Fibroblast of mammary gland (primary cell): Measurements from ENCODE around the gene LRBA.
"Not testable (repeated sequence)": the region's sequence is repeated elsewhere in the genome, so short reads cannot be mapped to it uniquely, and the experiment has no call there.

ENCODE experiments used
- DNase-seq: peaks from one replicate; pipeline ENCODE4 v3.0.0-alpha.2; 2010; ENCODE audit warnings: low read depth
- H3K4me3 ChIP-seq: 2 replicates; pipeline ENCODE4 v1.5.1; 2011; ENCODE audit warnings: low read depth, mild to moderate bottlenecking, low read length, moderate library complexity; ENCODE audit not compliant: control insufficient read depth
- CTCF ChIP-seq: conservative IDR thresholded peaks from 2 replicates; pipeline ENCODE4 v1.5.1; 2011; ENCODE audit warnings: low read depth, low read length, inconsistent platforms; ENCODE audit not compliant: control insufficient read depth, insufficient read depth

The LRBA gene

GRCh38 chr4:150964754-150965153 lies 50.3 kb downstream of the LRBA start:
- H3K4me3 ChIP-seq = no peak overlapping the region
- TF ChIP-seq CTCF = no peak
- DNase-seq = no peak

DNA sequence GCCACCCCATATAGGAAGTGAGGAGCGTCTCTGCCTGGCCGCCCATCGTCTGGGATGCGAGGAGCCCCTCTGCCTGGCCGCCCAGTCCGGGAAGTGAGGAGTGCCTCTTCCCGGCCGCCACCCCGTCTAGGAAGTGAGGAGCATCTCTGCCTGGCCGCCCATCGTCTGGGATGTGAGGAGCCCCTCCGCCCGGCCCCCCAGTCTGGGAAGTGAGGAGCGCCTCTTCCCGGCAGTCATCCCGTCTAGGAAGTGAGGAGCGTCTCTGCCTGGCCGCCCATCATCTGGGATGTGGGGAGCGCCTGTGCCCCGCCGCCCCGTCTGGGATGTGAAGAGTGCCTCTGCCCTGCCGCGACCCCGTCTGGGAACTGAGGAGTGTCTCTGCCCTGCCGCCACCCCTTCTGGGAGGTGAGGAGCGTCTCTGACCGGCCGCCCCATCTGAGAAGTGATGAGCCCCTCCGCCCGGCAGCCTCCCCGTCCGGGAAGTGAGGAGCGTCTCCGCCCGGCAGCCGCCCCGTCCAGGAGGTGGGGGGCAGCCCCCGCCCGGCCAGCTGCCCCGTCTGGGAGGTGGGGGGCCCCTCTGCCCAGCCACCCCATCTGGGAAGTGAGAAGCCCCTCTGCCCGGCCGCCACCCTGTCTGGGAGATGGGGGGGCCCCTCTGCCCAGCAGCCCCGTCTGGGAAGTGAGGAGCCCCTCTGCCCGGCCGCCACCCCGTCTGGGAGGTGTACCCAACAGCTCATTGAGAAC lies 51.3 kb downstream of the LRBA start:
- not testable (repeated sequence) for H3K4me3 ChIP-seq, DNase-seq

DNA sequence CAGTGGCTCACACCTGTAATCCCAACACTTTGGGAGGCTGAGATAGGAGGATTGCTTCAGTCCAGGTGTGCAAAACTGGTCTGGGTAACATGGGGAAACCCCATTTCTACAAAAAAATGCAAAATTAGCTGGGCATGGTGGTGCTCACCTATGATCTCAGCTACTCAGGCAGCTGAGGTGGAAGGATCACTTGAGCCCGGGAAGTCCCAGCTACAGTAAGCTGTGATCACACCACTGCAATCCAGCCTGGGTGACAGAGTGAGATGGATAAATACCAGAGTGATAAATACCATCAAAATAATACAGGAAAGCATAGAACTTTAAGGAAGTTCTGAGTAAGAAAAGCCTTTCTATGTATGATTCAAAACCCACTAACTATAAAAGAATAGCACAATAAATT lies 52.8 kb downstream of the LRBA start:
- DNase-seq = no peak
- no peak overlapping the region for H3K4me3 ChIP-seq
- no peak for TF ChIP-seq CTCF

- H3K4me3 ChIP-seq = no peak overlapping the region
- DNase-seq = no peak
- no peak for TF ChIP-seq CTCF
These were observed 53.5 kb downstream of the LRBA start for GRCh38 chr4:150961566-150961965.

GRCh38 chr4:150960818-150961217 lies 54.3 kb downstream of the LRBA start:
- TF ChIP-seq CTCF = peak; percentile 71
- peak; percentile 47 for DNase-seq

GRCh38 chr4:150960079-150960478 lies 55.0 kb downstream of the LRBA start:
- no peak overlapping the region for H3K4me3 ChIP-seq
- DNase-seq = peak; percentile 62
- TF ChIP-seq CTCF = peak; percentile 79

More at GRCh38 chr4:150960818-150961217, 54.3 kb downstream of the LRBA start:
- H3K4me3 ChIP-seq = no peak overlapping the region

DNA sequence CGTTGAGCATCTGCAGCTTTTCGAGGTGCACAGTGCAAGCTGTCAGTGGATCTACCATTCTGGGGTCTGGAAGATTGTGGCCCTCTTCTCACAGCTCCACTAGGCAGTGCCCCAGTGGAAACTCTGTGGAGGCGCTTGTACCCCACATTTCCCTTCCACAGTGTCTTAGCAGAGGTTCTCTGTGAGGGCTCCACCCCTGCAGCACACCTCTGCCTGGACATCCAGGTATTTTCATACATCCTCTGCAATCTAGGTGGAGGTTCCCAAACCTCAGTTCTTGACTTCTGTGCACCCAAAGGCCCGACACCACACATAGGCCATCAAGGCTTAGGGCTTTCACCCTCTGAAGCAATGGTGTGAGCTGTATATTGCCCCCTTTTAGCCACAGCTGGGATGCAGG lies 57.1 kb downstream of the LRBA start:
- not testable (repeated sequence) for DNase-seq, H3K4me3 ChIP-seq

- H3K4me3 ChIP-seq, DNase-seq: not testable (repeated sequence)
These were observed 58.0 kb downstream of the LRBA start for GRCh38 chr4:150957095-150957494.

- H3K4me3 ChIP-seq, DNase-seq: not testable (repeated sequence)
These were observed 61.2 kb downstream of the LRBA start for GRCh38 chr4:150953916-150954315.
